Ishikawa (cell line): ENCODE results near the gene SPSB3.

ENCODE experiments used
- CEBPB ChIP-seq: IDR thresholded peaks from 2 replicates; pipeline ENCODE4 v1.6.1; 2012
- CREB1 ChIP-seq: IDR thresholded peaks from 2 replicates; pipeline ENCODE4 v1.6.1; 2012; ENCODE audit warnings: low read depth
- EGR1 ChIP-seq: IDR thresholded peaks from 2 replicates; pipeline ENCODE4 v1.6.1; 2012
- EP300 ChIP-seq: IDR thresholded peaks from 2 replicates; pipeline ENCODE4 v1.6.1; 2012; ENCODE audit warnings: borderline replicate concordance
- FOXM1 ChIP-seq: IDR thresholded peaks from 2 replicates; pipeline ENCODE4 v1.6.1; 2012; ENCODE audit warnings: low read depth, borderline replicate concordance
- MAX ChIP-seq: IDR thresholded peaks from 2 replicates; pipeline ENCODE4 v1.6.1; 2012
- NFIC ChIP-seq: IDR thresholded peaks from 2 replicates; pipeline ENCODE4 v1.6.1; 2012
- RAD21 ChIP-seq: IDR thresholded peaks from 2 replicates; pipeline ENCODE4 v1.6.1; 2012; ENCODE audit warnings: low read depth
- REST ChIP-seq: IDR thresholded peaks from 2 replicates; pipeline ENCODE4 v1.6.1; 2012; ENCODE audit warnings: low read depth, mild to moderate bottlenecking
- TAF1 ChIP-seq: IDR thresholded peaks from 2 replicates; pipeline ENCODE4 v1.6.1; 2012; ENCODE audit warnings: low read depth, mild to moderate bottlenecking
- TCF12 ChIP-seq: IDR thresholded peaks from 2 replicates; pipeline ENCODE4 v1.6.1; 2012; ENCODE audit warnings: low read depth
- TEAD4 ChIP-seq: IDR thresholded peaks from 2 replicates; pipeline ENCODE4 v1.6.1; 2012
- USF1 ChIP-seq: IDR thresholded peaks from 2 replicates; pipeline ENCODE4 v1.6.1; 2012
- YY1 ChIP-seq: IDR thresholded peaks from 2 replicates; pipeline ENCODE4 v1.6.1; 2012; ENCODE audit warnings: low read depth
- ZBTB7A ChIP-seq: IDR thresholded peaks from 2 replicates; pipeline ENCODE4 v1.6.1; 2012; ENCODE audit warnings: low read depth

The SPSB3 gene

GRCh38 chr16:1746693-1747195 lies 35.6 kb downstream of the SPSB3 start:
- no peak for TF ChIP-seq TEAD4
- TF ChIP-seq RAD21: no peak
- TF ChIP-seq CEBPB: no peak
- TF ChIP-seq FOXM1: no peak
- no peak for TF ChIP-seq TCF12
- TF ChIP-seq USF1: no peak
- TF ChIP-seq YY1: no peak
- TF ChIP-seq EP300: no peak
- no peak for TF ChIP-seq EGR1
- TF ChIP-seq REST: no peak
- no peak for TF ChIP-seq NFIC

GRCh38 chr16:1745900-1746692 lies 36.3 kb downstream of the SPSB3 start:
- TF ChIP-seq MAX (no peak), CEBPB (no peak), EGR1 (no peak), ZBTB7A (no peak), TEAD4 (no peak), NFIC (no peak), RAD21 (no peak), YY1 (no peak), FOXM1 (no peak), CREB1 (no peak), REST (no peak), EP300 (no peak), TAF1 (no peak), TCF12 (no peak), USF1 (no peak)

- TF ChIP-seq CEBPB: no peak
- no peak for TF ChIP-seq RAD21
- TF ChIP-seq ZBTB7A: no peak
- TF ChIP-seq TAF1: no peak
- no peak for TF ChIP-seq CREB1
- no peak for TF ChIP-seq REST
- no peak for TF ChIP-seq NFIC
- no peak for TF ChIP-seq FOXM1
- TF ChIP-seq USF1: no peak
- no peak for TF ChIP-seq EP300
- TF ChIP-seq MAX: no peak
- no peak for TF ChIP-seq YY1
- TF ChIP-seq EGR1: no peak
- no peak for TF ChIP-seq TCF12
- no peak for TF ChIP-seq TEAD4
These were observed 37.0 kb downstream of the SPSB3 start for GRCh38 chr16:1745181-1745899.
